ENCODE data around the gene B9D1. TPM values are rescaled to one million over a fixed set of nuclear protein-coding genes. Genes with fewer than 3 reads are reported as not detected.

The B9D1 gene
- polyA plus RNA-seq, 1 of the 3 experiments (the other 2 are of a cell fraction): 81.6 TPM

DNA sequence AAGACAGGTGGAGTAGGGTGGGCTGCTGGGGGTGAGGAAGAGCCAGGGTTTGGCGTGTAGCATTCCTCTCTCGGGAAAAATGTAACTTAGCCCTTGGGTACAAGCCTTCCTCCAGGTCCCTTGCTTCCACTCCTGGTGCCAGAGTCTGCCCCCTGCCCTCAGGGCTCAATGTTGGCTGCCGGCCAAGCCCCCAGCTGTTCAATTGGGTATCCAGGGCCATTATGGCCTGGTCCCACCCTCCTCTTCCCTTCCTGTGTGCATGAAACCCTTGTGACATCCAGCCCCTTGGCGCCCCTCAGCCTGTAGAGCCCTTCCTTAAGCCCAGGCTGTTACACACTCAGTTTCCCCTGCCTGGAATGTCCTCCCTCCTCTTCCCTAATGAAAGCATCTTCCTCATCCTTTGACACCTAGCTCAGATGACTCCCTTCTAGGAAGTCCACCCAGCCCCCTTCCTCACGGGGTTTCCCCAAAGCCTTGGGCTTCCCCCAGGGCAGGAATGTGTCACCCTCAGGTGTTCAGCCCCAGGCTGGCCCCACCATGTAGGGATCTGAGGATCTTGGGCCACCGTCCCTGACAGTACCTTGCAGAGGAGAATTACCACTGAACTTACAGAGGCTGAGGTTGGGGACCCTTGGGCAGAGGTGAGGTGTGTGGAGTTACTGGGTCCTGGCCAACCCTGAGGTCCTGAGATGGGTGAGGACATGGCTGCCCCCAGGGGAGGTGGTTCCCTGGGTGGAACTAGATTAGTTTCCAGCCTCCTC, 30.0 kb downstream of the B9D1 start:
- no peaks in the 10 kb centered on the region for H3K9me2 ChIP-seq
- H3K9me3 ChIP-seq: no peaks in the 10 kb centered on the region
- no peak overlapping the region; a peak in 1 of 4 replicates for H3K27ac ChIP-seq (ENCODE audit: low read depth in 2 of 2, low read length in 1 of 2)
- ChIA-PET POLR2A (no interaction called here), CTCF (interaction anchor here (1.0 to 1.7 kb wide), 3 partner anchors 11 to 30 kb away, joined by 3 to 6 read pairs (median 5); partner anchors contain the start of gene B9D1)
- no peak overlapping the region for H2AFZ ChIP-seq (ENCODE audit: low read depth)
- no peaks in the 10 kb centered on the region for H4K20me1 ChIP-seq (ENCODE audit: insufficient read depth)
- WGBS (ENCODE audit: low lambda C conversion rate): 87% methylated on average over 3 of the region's 6 CpGs
- H3K4me1 ChIP-seq (ENCODE audit: control insufficient read depth in 1 of 2, insufficient read depth in 2 of 2, low read depth in 1 of 2, low read length in 1 of 2): peaks cover 5 to 14% of the 10 kb centered on the region in 2 experiments; a peak in 2 of 4 replicates
- no peak overlapping the region for H3K4me3 ChIP-seq (ENCODE audit: low read depth in 2 of 2, low read length in 1 of 2)
- H3K36me3 ChIP-seq (replicated peaks in 1 of 2; ENCODE audit: control insufficient read depth in 1 of 2, insufficient read depth in 2 of 2, low read length in 1 of 2): peaks cover 4 to 10% of the 10 kb centered on the region in 2 experiments
- H3F3A ChIP-seq (replicated peaks; ENCODE audit: insufficient read depth): peaks cover 8% of the 10 kb centered on the region
- H3K27me3 ChIP-seq (ENCODE audit: insufficient read depth): no peaks in the 10 kb centered on the region
- no peaks in the 10 kb centered on the region for H3K79me2 ChIP-seq (ENCODE audit: insufficient read depth)
- peak; percentile 46 for DNase-seq
- TF ChIP-seq NRF1 (IDR thresholded peaks at IDR 0.05; ENCODE audit: low read depth, low read length) (no peak), POLR2AphosphoS5 (IDR thresholded peaks at IDR 0.05; ENCODE audit: low read depth, low read length) (no peak), ELF1 (IDR thresholded peaks at IDR 0.05) (no peak), SMC3 (IDR thresholded peaks at IDR 0.05; ENCODE audit: low read depth, low read length) (no peak), RCOR1 (IDR thresholded peaks at IDR 0.05; ENCODE audit: low read length) (no peak), RAD21 (IDR thresholded peaks at IDR 0.05; ENCODE audit: low read length) (no peak)
- no peak overlapping the region for H3K9ac ChIP-seq
- no peak overlapping the region for H3K4me2 ChIP-seq

DNA sequence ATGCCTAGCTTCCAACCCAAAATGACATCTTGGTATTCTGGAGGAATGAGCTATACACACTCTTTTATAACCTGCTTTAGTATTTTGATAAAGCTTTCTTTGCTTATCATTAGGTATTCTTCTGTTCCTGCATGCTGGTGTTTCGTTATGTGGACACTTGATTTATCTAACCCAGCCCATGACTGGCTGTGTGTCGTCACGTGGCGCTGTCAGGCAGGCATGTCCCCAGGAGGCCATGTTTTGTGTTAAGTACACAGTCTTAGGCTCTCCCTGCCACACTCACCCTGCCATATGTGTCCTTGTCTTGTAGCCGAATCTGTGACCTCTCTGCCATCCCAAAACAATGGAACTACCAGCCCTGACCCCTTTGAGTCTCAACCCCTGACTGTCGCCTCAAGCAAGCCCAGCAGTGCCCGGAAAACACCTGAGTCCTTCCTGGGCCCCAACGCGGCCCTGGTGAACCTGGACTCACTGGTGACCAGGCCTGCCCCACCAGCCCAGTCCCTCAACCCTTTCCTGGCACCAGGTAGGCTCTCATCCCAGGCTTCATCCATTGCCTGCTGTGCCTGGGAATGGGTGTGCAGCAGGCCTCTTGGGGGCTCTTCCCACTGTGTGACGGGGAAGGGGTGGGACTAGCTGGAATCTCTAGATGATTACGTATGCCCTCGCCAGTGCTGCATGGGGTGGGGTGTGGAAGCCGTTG, 30.8 kb downstream of the B9D1 start:
- Histone ChIP-seq H3K4me3 (ENCODE audit: low read depth in 2 of 2, low read length in 1 of 2) (no peak overlapping the region), H3K36me3 (replicated peaks in 1 of 2; ENCODE audit: control insufficient read depth in 1 of 2, insufficient read depth in 2 of 2, low read length in 1 of 2) (peaks cover 4 to 10% of the 10 kb centered on the region in 2 experiments), H3K27ac (ENCODE audit: low read depth in 2 of 2, low read length in 1 of 2) (peak overlapping the region; percentile 22 to 71; a peak in 3 of 4 replicates), H3K9me2 (no peaks in the 10 kb centered on the region), H3K9ac (no peak overlapping the region; the same call in 1 of the 2 replicates), H2AFZ (ENCODE audit: low read depth) (no peak overlapping the region), H4K20me1 (ENCODE audit: insufficient read depth) (no peaks in the 10 kb centered on the region), H3K4me2 (peak overlapping the region; percentile 39; the same call in 1 of the 2 replicates), H3K79me2 (ENCODE audit: insufficient read depth) (no peaks in the 10 kb centered on the region), H3K4me1 (ENCODE audit: control insufficient read depth in 1 of 2, insufficient read depth in 2 of 2, low read depth in 1 of 2, low read length in 1 of 2) (peaks cover 5 to 14% of the 10 kb centered on the region in 2 experiments; a peak in 2 of 4 replicates), H3F3A (replicated peaks; ENCODE audit: insufficient read depth) (peaks cover 8% of the 10 kb centered on the region), H3K27me3 (ENCODE audit: insufficient read depth) (no peaks in the 10 kb centered on the region), H3K9me3 (no peaks in the 10 kb centered on the region)
- DNase-seq: no peak
- no peak for TF ChIP-seq SIN3A (IDR thresholded peaks at IDR 0.05; ENCODE audit: borderline replicate concordance, low read depth, low read length)
- no peak for TF ChIP-seq NFIC (IDR thresholded peaks at IDR 0.05; ENCODE audit: borderline replicate concordance)
- TF ChIP-seq EZH2phosphoT487 (IDR thresholded peaks at IDR 0.05; ENCODE audit: borderline replicate concordance, low read depth): no peak
- TF ChIP-seq, protein P1, sequence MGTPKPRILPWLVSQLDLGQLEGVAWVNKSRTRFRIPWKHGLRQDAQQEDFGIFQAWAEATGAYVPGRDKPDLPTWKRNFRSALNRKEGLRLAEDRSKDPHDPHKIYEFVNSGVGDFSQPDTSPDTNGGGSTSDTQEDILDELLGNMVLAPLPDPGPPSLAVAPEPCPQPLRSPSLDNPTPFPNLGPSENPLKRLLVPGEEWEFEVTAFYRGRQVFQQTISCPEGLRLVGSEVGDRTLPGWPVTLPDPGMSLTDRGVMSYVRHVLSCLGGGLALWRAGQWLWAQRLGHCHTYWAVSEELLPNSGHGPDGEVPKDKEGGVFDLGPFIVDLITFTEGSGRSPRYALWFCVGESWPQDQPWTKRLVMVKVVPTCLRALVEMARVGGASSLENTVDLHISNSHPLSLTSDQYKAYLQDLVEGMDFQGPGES (IDR thresholded peaks at IDR 0.05; ENCODE audit: low read depth, low read length): no peak
- no peak for TF ChIP-seq FOXJ3 (CRISPR knock-in tag; IDR thresholded peaks at IDR 0.05)
- TF ChIP-seq RFX5 (IDR thresholded peaks at IDR 0.05; ENCODE audit: low read length): no peak
- no peak for TF ChIP-seq FOSL2 (IDR thresholded peaks at IDR 0.05; ENCODE audit: borderline replicate concordance, low read depth)
- TF ChIP-seq RXRA (IDR thresholded peaks at IDR 0.05; ENCODE audit: borderline replicate concordance, low read depth): no peak
- TF ChIP-seq, protein P2, sequence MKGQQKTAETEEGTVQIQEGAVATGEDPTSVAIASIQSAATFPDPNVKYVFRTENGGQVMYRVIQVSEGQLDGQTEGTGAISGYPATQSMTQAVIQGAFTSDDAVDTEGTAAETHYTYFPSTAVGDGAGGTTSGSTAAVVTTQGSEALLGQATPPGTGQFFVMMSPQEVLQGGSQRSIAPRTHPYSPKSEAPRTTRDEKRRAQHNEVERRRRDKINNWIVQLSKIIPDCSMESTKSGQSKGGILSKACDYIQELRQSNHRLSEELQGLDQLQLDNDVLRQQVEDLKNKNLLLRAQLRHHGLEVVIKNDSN (IDR thresholded peaks at IDR 0.05; ENCODE audit: borderline replicate concordance, low read depth): no peak
- TF ChIP-seq EP300 (IDR thresholded peaks at IDR 0.05; ENCODE audit: borderline replicate concordance in 1 of 2, low read depth in 1 of 2, low read length in 1 of 2): no peak
- no peak for TF ChIP-seq MEF2A (IDR thresholded peaks at IDR 0.05; ENCODE audit: borderline replicate concordance, low read depth)
- POLR2A ChIA-PET: no interaction called here
- CTCF ChIA-PET: interaction anchor here (1.5 kb wide), 1 partner anchor 13 kb away, joined by 3 read pairs; no protein-coding TSS in a partner anchor
- WGBS (ENCODE audit: low lambda C conversion rate): 99% methylated on average over 13 of the region's 13 CpGs

Data from SK-N-SH (cell line).